ENCODE measurements around the gene SMURF2.
"Not testable (repeated sequence)": the region's sequence is repeated elsewhere in the genome, so short reads cannot be mapped to it uniquely, and the experiment has no call there.

SMURF2 gene

GRCh38 chr17:64664299-64664981 is 2.3 kb upstream of the SMURF2 start:
- DNase-seq (ENCODE audit: low read depth in 2 of 2) = not testable (repeated sequence)

GRCh38 chr17:64663836-64664235 is 1.7 kb upstream of the SMURF2 start:
- DNase-seq (ENCODE audit: low read depth in 2 of 2) = not testable (repeated sequence)

- DNase-seq (ENCODE audit: low read depth in 2 of 2) = no peak
Measured at GRCh38 chr17:64662774-64663367, 764 bp upstream of the SMURF2 start.

- DNase-seq (ENCODE audit: low read depth in 2 of 2) = peak in 1 of 2 donors; percentile 20
Measured at GRCh38 chr17:64661726-64661975, 456 bp downstream of the SMURF2 start.

- DNase-seq (ENCODE audit: low read depth in 2 of 2) = peak; percentile 11 to 16
Measured at GRCh38 chr17:64660978-64661725, 955 bp downstream of the SMURF2 start.

- DNase-seq (ENCODE audit: low read depth in 2 of 2) = not testable (repeated sequence)
Measured at GRCh38 chr17:64660195-64660977, 1.7 kb downstream of the SMURF2 start.

- no peak for DNase-seq (ENCODE audit: low read depth in 2 of 2)
Measured at GRCh38 chr17:64658931-64659330, 3.2 kb downstream of the SMURF2 start.

GRCh38 chr17:64657610-64658125 is 4.4 kb downstream of the SMURF2 start:
- no peak for DNase-seq (ENCODE audit: low read depth in 2 of 2)

GRCh38 chr17:64655704-64656103 is 6.4 kb downstream of the SMURF2 start:
- no peak for DNase-seq (ENCODE audit: low read depth in 2 of 2)

- no peak for DNase-seq (ENCODE audit: low read depth in 2 of 2)
Measured at GRCh38 chr17:64653985-64654355, 8.1 kb downstream of the SMURF2 start.

GRCh38 chr17:64653325-64653984 is 8.7 kb downstream of the SMURF2 start:
- no peak for DNase-seq (ENCODE audit: low read depth in 2 of 2)

- no peak for DNase-seq (ENCODE audit: low read depth in 2 of 2)
Measured at GRCh38 chr17:64651889-64652288, 10.2 kb downstream of the SMURF2 start.

GRCh38 chr17:64648234-64648633 is 13.9 kb downstream of the SMURF2 start:
- no peak for DNase-seq (ENCODE audit: low read depth in 2 of 2)

- DNase-seq (ENCODE audit: low read depth in 2 of 2) = no peak
Measured at GRCh38 chr17:64647817-64648216, 14.3 kb downstream of the SMURF2 start.

GRCh38 chr17:64639516-64639915 is 22.6 kb downstream of the SMURF2 start:
- no peak for DNase-seq (ENCODE audit: low read depth in 2 of 2)

GRCh38 chr17:64638552-64639203 is 23.4 kb downstream of the SMURF2 start:
- no peak for DNase-seq (ENCODE audit: low read depth in 2 of 2)

- no peak for DNase-seq (ENCODE audit: low read depth in 2 of 2)
Measured at GRCh38 chr17:64635647-64636305, 26.3 kb downstream of the SMURF2 start.

- no peak for DNase-seq (ENCODE audit: low read depth in 2 of 2)
Measured at GRCh38 chr17:64634218-64634617, 27.9 kb downstream of the SMURF2 start.

- no peak for DNase-seq (ENCODE audit: low read depth in 2 of 2)
Measured at GRCh38 chr17:64632606-64633005, 29.5 kb downstream of the SMURF2 start.

- no peak for DNase-seq (ENCODE audit: low read depth in 2 of 2)
Measured at GRCh38 chr17:64632194-64632593, 29.9 kb downstream of the SMURF2 start.
